LoVo (cell line): ENCODE data around the gene CYP2A6.
A peak's percentile ranks its signal among the peaks of the same experiment; 100 is the strongest.

Experiments
- DNase-seq: peaks from one replicate; pipeline ENCODE4 v3.0.0-alpha.2; 2016; ENCODE audit warnings: low spot score

The CYP2A6 gene

GRCh38 chr19:40801426-40802299 lies 48.6 kb downstream of the CYP2A6 start:
- no peak for DNase-seq

GRCh38 chr19:40800997-40801377 lies 49.3 kb downstream of the CYP2A6 start:
- DNase-seq, result no peak

GRCh38 chr19:40800339-40800996 lies 49.8 kb downstream of the CYP2A6 start:
- DNase-seq, result no peak

- no peak for DNase-seq
These were observed 50.5 kb downstream of the CYP2A6 start for GRCh38 chr19:40799558-40800338.

GRCh38 chr19:40798683-40799557 lies 51.3 kb downstream of the CYP2A6 start, which contains the start of gene EGLN2:
Gene EGLN2 (plus strand): TSS chr19:40799191. CDS start chr19:40800573, 1,382 bp downstream.
- DNase-seq, result peak; percentile 98

GRCh38 chr19:40797963-40798682 lies 52.1 kb downstream of the CYP2A6 start:
- peak; percentile 23 for DNase-seq

- DNase-seq, result no peak
These were observed 52.9 kb downstream of the CYP2A6 start for GRCh38 chr19:40797166-40797962.
